GM12892 (cell line): Measurements from ENCODE around the gene C7orf33.

Experiments
- POLR2A ChIP-seq: IDR thresholded peaks from 2 replicates; pipeline ENCODE4 v1.6.1; 2011; ENCODE audit warnings: low read depth, low read length, control low read depth
- POLR2AphosphoS5 ChIP-seq: IDR thresholded peaks from 2 replicates; pipeline ENCODE4 v1.6.1; 2011; ENCODE audit warnings: low read depth, low read length, control low read depth
- TAF1 ChIP-seq: IDR thresholded peaks from 2 replicates; pipeline ENCODE4 v1.6.1; 2011; ENCODE audit warnings: low read depth, mild to moderate bottlenecking, control low read depth, low read length, borderline replicate concordance

DNA sequence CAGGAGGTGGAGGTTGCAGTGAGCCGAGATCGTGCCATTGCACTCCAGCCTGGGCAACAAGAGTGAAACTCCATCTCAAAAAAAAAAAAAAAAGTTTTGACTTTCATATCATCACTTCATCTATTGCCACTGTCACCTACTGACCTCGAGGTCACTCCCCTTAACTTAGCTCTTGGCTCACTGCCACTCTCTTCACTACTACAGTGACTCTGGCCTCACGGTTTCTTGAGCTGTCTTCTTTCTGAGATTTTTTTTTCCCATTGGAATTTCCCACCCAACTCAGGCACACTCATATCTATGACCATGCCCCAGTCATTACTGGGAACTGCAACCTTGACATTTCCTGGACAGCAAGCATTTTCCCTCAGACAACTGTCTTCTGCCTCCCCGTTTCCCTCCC is 42.6 kb upstream of the C7orf33 start:
- TF ChIP-seq POLR2A (no peak), TAF1 (no peak), POLR2AphosphoS5 (no peak)
